GM18907 (cell line): ENCODE results near the gene APCDD1.
"Not testable (repeated sequence)": the region's sequence is repeated elsewhere in the genome, so short reads cannot be mapped to it uniquely, and the experiment has no call there.

ENCODE experiments used
- ATAC-seq: cut with Tn5 transposase; IDR thresholded peaks from one replicate; pipeline ENCODE4 v1.9.1; 2021; ENCODE audit warnings: mild to moderate bottlenecking, moderate library complexity; ENCODE audit not compliant: unreplicated experiment

Gene APCDD1

GRCh38 chr18:10487154-10487553, 32.7 kb downstream of the APCDD1 start:
- no peak for ATAC-seq

- no peak for ATAC-seq
Measured at GRCh38 chr18:10488017-10488416, 33.6 kb downstream of the APCDD1 start.

- ATAC-seq, result peak; percentile 98
Measured at GRCh38 chr18:10490401-10491165, 36.1 kb downstream of the APCDD1 start.

- no peak for ATAC-seq
Measured at GRCh38 chr18:10495936-10496335, 41.5 kb downstream of the APCDD1 start.

- ATAC-seq, result no peak
Measured at GRCh38 chr18:10497206-10497749, 42.8 kb downstream of the APCDD1 start.

- ATAC-seq, result no peak
Measured at GRCh38 chr18:10499230-10499629, 44.8 kb downstream of the APCDD1 start.

GRCh38 chr18:10500038-10500437, 45.6 kb downstream of the APCDD1 start:
- no peak for ATAC-seq

- no peak for ATAC-seq
Measured at GRCh38 chr18:10504723-10505122, 50.3 kb downstream of the APCDD1 start.

- ATAC-seq, result not testable (repeated sequence)
Measured at GRCh38 chr18:10505892-10506291, 51.5 kb downstream of the APCDD1 start.

GRCh38 chr18:10508591-10508990, 54.2 kb downstream of the APCDD1 start:
- no peak for ATAC-seq

- ATAC-seq, result no peak
Measured at GRCh38 chr18:10511236-10511635, 56.8 kb downstream of the APCDD1 start.

- ATAC-seq, result no peak
Measured at GRCh38 chr18:10514082-10514481, 59.6 kb downstream of the APCDD1 start.

GRCh38 chr18:10514601-10515000, 60.2 kb downstream of the APCDD1 start:
- no peak for ATAC-seq

GRCh38 chr18:10515456-10515855, 61.0 kb downstream of the APCDD1 start:
- ATAC-seq, result no peak

GRCh38 chr18:10516078-10516477, 61.6 kb downstream of the APCDD1 start:
- no peak for ATAC-seq

GRCh38 chr18:10518595-10519255, 64.3 kb downstream of the APCDD1 start:
- ATAC-seq, result no peak

- ATAC-seq, result no peak
Measured at GRCh38 chr18:10519366-10519765, 64.9 kb downstream of the APCDD1 start.

- ATAC-seq, result peak; percentile 74
Measured at GRCh38 chr18:10519999-10520935, 65.8 kb downstream of the APCDD1 start.

GRCh38 chr18:10521566-10521965, 67.1 kb downstream of the APCDD1 start:
- no peak for ATAC-seq

- ATAC-seq, result no peak
Measured at GRCh38 chr18:10522574-10522973, 68.1 kb downstream of the APCDD1 start.

- ATAC-seq, result no peak
Measured at GRCh38 chr18:10523544-10523943, 69.1 kb downstream of the APCDD1 start.
